GM18520 (cell line): ENCODE data around the gene GALNT7.
"Not testable (repeated sequence)": the region's sequence is repeated elsewhere in the genome, so short reads cannot be mapped to it uniquely, and the experiment has no call there.

Experiments used
- ATAC-seq: cut with Tn5 transposase; IDR thresholded peaks from one replicate; pipeline ENCODE4 v1.9.1; 2021; ENCODE audit not compliant: unreplicated experiment

Gene GALNT7

DNA sequence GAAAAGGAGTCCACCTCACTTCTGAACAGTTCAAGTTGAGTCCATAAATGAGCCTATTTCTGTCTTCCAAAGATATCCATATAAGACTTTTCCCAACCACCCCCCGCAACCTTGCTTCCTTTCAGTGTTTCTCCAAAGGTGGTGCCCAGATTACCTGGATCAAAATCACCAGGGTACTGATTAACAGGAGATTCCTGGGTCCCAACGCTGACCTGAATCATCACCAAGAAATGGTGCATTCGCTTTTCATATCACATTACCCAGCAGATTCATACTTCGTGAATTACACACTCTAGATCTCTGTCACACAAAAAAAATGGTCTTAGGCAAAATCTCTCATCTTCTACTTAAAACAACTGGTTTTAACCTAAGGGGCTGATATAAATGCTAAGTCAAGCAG is 2.1 kb upstream of the GALNT7 start:
- ATAC-seq: no peak

DNA sequence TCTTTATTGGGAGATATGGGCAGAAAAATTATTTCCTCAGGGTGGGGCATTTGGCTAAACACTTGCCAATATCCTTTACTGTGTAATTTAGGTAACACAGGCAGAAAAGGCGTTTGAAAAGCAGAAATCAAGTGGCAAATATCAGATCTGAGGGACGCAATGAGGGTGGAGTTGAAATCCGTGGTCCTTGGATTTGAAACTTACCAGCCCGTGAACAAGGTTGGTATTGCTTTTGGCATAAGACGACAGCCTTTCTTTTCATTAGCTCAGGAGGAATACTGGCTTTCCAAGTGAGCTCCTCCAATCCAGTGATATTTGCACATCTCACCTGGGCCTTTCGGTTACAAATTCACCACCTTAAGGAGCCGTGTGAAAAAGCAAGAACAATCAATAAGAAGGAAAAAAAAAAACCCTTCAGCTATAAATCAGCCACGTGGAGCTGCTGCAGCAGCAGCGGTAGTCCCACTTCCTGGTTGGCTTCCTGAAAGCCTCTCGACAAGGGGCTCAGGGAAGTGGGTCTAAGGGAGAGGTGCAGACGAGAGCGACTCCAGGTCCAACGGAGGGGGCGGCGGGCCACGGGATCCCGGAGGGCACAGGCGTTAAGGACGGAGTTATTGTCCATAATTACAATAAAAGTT is 734 bp upstream of the GALNT7 start:
- no peak for ATAC-seq

DNA sequence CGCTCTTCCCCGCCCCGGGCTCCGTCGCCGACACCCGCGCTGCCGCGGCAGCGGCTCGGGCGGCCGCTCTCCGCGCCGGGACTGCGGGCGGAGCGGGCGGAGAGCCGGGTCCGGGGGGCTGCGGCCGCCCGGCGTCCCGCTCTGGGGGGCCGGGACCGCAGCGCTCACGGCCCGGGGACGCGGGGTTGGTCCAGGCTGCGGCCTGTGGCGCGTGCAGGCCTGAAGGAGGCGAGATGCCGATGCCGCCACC is 492 bp downstream of the GALNT7 start:
- no peak for ATAC-seq

DNA sequence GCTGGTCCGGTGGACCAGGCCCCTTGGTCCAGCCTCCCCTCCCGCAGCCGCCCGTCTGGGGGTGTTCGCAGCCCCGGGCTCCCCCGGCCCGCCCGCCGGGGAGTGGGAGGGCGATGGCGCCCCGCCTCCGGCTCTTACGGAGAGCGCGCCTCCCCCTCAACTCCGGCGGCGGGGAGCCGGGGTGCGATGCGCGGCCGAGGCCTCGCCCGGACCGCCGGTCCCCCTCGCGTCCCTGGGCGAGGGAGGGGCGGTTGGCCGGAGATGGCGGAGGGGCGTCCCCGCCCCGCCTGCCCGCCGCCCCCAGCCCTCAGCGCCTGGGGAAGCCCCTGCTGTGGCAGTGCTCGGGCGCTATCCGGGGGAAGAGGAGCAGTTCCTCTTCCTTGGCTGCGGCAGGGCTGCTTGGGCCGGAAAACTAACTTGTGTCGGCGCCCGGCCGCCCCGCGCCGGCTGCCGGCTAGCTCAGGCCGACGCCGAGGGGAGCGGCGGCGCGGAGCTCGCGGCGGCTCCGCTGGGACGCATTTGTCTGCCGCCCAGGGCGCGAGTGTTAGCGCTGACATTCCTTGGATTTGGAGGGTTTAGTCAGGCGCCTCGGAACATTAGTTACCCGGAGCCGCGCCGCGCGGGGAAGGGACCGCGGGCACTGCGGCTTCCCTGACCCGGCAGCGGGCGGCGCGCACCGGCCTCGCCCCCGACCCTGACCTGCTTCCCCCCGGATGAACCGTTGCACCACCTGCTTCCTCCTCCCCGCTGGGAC is 994 bp downstream of the GALNT7 start:
- peak; percentile 49 for ATAC-seq

DNA sequence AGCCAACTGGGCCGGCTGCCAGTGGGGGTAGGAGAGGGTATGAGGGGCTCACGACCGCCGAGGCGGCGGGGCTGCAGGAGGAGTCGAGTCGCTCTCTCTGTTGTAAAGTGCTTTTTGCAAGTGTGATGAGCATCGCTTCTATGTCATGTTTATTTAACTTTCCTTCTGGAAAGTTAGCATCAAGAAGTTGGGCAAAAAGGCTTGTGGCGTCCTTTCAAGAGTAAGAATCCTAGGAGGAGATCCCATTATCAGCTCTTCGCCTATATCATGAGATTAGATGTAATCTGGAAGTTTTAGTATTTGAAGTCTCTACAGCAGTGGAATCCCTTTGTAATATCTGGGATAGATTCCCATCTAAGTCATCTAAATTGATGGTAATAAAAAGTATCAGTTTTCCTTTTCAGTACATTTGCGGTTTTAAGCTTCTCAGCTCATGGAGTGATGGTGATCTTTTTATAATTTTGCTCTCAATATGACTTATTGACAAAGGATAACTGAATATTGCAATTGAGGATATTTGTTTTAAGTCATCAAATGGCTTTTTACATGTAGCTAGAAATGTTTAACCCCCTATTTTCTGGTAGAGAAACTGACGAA is 1.7 kb downstream of the GALNT7 start:
- no peak for ATAC-seq

DNA sequence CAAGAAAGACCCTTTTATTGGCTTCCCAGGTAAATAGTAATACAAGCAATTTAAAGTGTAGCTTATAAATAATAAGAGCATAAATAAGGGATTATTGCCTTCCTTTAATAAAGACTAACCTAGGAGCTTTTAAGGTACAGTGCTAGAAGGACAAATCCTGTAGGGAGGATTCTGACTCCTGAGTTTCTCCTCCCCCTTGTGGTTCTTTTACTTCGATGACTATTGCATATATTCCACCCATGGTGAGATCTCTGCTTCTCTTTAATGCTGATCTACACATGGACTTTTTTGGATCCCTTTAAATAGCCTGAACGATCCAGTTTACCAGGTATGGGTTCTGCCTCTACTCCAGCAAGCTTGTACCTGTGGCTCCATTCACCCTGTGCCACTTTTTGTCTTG is 2.5 kb downstream of the GALNT7 start:
- no peak for ATAC-seq

DNA sequence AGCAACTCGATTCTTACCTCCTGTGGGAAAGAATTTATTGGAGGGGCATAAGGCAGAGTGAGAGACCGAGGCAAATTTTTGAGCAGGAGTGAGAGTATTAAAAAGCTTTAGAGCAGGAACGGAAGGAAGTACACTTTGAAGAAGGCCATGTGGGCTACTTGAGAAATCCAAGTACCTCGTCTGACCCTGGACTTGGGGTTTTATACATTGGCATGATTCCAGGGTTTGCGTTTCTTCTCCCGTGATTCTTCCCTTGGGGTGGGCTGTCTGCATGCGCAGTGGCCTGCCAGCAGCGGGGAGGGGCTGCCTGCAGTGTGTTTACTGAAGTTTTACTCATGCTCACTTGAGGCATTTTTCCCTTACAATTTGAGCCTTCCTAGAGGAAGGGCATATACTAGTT is 3.4 kb downstream of the GALNT7 start:
- no peak for ATAC-seq

DNA sequence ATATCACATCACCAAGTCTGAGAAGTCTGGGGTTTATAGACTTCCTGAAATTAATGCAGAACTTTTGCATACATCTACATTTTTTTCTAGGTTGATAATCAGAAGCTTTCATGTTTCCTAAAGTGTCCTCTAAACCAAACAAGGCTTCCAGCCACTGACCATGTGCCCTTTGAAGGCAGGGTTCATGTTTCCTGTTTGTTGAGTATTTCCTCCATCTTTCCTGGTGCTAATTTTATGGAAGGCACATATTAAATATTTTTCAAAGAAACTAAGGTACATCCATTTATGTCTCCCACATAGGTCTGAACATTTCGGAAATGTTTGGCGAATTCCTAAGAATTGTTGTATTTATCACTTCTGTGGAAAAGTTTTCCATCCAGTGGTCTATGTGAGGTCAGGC is 5.6 kb downstream of the GALNT7 start:
- no peak for ATAC-seq

DNA sequence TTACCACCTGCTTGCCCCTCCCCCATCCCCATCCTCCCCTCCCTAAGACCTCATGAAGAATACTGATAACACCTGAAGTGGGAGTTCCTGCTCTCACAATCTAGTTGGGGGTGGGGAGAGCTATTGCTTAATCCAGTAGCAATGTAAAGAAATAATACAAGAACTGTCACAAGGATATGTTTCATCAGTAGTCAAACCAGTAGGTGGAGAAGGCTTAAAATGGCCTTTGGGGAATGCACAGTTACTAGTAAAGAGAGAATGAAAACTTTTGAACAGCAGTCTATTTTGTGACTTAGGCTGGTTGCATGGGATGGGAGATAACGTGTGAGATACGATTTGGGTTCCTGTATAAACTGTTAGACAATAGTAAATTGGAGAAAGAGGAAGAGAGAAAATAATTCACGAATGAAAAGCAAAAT is 6.0 kb downstream of the GALNT7 start:
- ATAC-seq: no peak

DNA sequence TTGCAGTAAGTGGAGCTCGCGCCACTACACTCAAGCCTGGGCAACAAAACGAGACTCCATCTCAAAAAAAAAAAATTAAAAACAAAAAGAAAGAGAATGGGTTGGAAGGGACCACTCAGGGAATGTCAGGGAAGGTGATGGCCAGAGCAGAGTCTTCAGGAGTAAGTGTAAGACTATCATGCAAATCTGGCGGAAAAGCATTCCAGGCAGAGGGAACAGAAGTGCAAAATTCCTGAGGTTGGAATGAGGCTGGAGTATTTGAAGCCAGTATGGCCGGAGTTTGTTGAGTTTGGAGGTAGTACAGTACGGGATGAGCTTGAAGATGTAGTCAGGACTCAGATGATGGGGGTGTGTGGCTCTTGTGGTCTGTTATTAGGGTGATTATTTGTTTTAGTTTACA is 7.4 kb downstream of the GALNT7 start:
- no peak for ATAC-seq

DNA sequence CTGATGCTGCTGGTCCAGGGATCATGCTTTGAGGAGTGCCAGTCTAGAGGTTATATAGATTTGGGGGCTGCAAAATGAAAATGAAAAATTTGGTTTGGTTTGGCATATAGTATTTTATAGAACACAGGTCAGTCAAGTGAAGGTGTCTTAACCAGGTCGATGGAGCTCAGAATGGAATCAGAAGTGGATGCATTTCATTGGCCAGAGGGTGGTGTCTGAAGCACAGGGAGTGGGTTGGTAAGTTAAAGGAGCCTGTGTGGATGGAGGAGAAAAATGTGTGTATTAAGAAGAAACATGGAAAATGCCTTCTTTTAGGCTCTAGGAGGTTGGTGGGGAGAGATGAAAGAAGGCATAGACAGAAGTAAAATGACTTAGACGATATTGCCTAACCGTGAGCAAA is 8.6 kb downstream of the GALNT7 start:
- ATAC-seq: no peak

DNA sequence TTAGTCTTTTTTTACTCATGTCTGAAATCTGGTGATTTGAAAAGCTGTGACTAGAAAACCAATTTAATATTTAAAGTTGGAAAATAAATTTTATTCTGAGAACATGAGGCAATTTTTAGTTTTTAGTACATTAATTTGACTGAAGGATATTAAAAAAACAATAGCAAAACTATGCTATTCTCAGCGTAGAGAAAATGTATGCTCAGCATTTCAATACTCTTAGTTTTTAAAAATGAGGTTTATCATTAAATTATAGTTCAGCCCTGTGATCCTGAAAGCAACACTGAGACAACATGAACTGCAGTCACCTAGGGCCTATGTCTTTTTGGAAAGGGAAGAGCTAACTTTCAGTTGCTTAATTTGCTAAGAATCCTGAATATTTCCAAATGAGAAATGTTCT is 9.5 kb downstream of the GALNT7 start:
- no peak for ATAC-seq

DNA sequence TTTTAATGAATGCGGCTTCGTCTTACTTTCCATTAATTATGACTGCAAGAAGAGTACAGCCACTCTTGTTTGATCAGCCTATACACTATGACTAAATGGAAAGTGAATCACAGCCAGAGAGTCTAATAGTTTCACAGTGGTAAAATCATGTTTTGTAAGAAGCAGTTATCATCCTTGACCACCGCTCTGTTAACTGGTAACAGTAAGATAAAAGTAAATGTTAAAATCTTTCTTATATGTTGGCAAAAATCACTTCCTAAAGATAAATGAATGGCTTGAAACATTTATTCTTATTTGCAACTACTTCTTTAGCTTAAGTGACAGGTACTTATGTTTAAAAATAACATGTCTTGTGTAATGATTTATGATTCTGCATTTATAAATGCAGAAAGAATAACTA is 13.2 kb downstream of the GALNT7 start:
- no peak for ATAC-seq

DNA sequence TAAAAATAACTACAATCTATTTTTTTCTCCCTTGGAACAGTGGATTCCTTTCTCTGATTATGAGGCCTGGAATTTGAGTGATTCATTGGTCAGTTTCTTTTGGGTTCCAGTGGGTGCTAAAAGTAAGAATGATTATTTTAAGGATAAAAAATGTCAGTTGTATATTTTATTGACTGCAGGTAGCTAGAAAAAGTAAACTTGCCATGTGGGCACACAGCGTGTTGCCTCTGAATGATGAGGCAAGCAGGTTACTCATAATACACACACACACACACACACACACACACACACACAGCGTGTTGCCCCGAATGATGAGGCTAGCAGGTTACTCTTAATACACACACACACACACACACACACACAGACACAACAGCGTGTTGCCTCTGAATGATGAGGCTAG is 13.8 kb downstream of the GALNT7 start:
- no peak for ATAC-seq

DNA sequence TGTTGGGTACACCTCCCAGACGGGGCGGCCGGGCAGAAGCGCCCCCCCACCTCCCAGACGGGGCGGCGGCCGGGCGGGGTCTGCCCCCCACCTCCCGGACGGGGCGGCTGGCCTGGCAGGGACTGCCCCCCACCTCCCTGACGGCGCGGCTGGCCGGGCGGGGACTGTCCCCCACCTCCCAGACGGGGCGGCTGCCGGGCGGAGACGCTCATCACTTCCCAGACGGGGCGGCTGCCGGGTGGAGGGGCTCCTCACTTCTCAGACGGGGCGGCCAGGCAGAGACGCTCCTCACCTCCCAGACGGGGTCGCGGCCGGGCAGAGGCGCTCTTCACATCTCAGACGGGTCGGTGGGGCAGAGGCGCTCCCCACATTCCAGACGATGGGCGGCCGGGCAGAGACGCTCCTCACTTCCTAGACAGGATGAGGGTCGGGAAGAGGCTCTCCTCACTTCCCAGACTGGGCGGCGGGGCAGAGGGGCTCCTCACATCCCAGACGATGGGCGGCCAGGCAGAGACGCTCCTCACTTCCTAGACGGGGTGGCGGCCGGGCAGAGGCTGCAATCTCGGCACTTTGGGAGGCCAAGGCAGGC is 15.1 kb downstream of the GALNT7 start:
- ATAC-seq: not testable (repeated sequence)

DNA sequence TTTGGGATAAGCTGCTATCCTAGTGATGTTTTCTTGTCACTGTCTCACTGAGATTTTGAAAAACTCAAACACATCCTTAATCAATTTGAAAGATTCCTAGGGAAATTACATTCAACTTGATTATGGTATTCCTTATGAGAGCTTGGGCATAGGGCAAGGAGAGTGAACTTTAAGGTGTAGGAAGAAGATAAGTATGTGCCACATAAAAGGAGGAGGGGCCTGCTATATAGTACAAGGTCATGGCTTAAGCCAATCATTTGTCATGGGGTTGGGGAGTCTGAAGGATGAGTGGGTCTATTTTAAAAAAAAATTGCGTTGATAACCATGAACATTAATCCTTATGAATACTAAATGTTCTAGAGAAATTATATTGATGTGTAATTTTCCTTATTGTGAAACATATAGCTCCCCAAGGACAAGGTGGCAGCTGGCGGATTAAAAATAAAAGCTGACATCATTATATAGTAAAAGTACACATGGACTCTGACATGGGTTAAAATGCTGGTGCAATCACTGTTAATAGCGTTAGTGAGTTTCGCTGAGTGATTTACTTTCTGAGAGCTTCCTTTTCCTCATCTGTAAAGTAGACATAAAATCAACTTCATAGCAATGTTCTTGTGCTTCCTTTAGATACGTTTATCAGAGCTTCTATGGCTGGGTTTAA is 17.4 kb downstream of the GALNT7 start:
- ATAC-seq: no peak

DNA sequence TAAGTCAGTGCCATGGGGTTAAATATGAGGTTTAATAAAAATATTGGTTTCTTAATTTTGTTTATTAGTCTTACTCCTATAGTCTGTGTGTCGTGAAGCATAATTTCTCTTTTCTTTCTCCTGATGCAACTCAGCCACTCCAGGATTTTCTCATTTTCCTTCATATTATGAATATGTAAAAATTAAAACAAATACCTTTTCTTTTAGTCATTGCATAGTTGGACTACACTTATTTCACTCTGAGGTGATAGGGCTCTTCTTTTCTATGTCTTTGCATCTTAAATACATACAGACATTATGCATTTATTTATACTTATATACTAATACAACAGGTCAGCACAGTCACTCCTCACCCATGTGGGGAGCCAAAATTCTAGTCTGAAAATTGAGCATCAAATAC is 19.1 kb downstream of the GALNT7 start:
- no peak for ATAC-seq

DNA sequence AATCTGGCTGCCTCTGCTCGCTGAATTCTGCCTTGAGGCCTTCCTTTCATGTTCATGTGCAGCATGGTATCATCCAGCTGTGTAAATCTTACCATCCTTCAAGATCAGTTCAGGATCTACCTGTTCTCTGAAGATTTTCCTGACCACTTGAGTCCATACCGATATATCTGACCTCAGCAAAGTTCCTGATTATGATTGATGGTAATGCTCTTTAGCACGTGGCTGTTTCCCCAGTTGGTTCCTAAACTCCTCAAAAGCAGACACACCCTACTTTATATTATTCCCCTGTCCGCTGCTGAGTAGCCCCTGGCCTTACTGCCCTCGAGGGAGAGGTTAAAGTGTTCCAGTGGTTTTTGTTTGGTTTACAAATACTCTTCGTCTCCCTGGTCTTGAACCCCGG is 20.0 kb downstream of the GALNT7 start:
- no peak for ATAC-seq

DNA sequence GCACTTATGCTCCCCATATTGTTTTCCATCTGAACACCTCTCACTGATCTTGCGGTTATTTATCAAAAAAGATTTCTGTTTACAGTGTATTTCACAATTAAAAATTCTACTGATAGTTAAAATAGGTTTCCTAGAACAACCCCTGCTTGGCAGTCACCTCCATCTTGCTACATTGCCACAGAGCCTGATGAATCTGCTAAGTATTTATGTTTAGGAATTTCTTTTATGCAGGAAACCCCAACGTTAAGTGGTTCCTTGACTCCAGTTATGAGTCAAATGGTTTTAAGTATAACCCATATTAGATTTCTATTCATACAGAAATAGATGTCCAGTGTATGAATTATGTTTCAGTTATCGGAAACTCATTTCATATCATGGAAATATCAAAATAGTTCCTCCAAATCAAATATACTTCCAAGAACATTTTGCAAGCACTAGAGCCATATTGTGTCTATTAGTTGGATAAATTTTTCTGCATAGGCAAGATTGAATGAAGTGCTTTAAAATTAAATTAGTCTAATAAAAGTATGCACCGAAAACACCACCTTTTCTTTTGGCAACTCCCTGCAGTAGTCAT is 20.6 kb downstream of the GALNT7 start:
- no peak for ATAC-seq

DNA sequence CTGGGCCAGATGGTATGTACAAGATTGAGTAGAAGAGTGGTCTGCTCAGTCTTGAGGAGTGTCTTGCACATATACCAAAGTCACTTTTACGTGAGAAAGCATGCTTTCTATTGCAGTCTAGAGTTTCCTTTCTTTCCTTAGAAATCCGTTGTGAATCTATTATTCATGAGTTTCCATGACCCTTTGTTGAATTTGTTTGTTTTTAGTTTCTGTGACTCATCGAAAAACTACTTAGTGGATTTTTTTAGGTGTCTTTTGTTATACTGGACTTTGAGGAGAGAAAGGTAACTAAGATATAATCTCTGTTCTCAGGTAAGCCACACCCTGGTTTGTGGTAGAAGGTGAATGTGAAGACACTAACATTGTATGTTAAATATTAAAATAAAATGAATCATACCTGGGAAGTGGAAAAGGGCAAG is 23.0 kb downstream of the GALNT7 start:
- no peak for ATAC-seq

DNA sequence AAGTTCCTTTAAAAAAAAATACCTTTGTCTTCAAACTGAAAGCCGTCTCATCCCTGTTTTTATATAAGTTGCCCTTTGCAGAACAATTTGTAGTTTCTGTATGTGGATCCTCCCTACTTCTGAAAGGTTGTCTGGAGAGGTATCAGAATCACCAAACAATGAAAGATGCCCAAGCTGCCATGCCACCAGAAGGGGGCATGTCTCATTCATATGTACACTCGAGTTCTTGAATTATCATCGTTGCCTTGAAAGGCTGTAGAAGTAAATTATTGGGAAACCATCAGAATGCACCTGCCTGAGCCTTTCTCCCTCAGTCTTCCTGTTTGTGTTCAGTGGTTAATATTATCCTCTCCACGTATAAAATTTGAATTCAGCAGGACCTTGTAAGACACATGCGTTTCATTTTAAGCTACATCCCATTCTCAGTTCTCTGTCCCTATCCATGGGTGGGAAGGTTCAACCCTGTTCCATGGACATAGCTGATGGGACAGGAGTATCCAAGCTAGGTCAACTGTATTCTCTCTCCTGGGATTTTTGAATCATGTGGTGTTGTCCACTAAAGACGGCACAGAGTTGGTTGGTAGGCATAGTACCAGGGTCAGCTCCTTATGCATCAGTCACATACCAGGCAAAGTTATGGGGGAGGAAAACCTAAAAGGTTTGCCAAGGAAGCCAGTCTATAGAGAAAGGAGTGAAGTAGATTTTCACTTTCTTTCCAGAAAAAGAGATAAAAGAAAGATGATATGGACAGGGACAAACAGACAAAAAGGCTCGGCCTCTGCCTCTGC is 24.0 kb downstream of the GALNT7 start:
- ATAC-seq: no peak
